HCT116 (cell line): Measurements from ENCODE around the gene C14orf93. TPM values are rescaled to one million over a fixed set of nuclear protein-coding genes. Genes with fewer than 3 reads are reported as not detected.
A peak's percentile ranks its signal among the peaks of the same experiment; 100 is the strongest.

Experiments used
- ATAC-seq: fragments of 200-7000 bp; cut with Tn5 transposase; 2 replicates; pipeline ENCODE4 v1.9.1; 2020; ENCODE audit warnings: mild to moderate bottlenecking, moderate library complexity
- BruUV-seq: library from RNA; stranded (reverse); fragments of 400-500 nt; replicated peaks from 2 replicates; lab custom pipeline; 2021; lab: Mats Ljungman, UMichigan
- CTCF ChIA-PET: fragments of 300-600 bp; sonication (Branson Sonifier 250); formaldehyde crosslinking; loops from one replicate; lab custom pipeline; 2021; ENCODE audit warnings: antibody characterized with exemption; lab: Charles Lee
- POLR2A ChIA-PET: fragments of 300-600, 350-600 bp; sonication (Branson Sonifier 250); formaldehyde crosslinking; loops from one replicate; lab custom pipeline; 2021; ENCODE audit warnings: antibody characterized with exemption; lab: Charles Lee
- RAD21 ChIA-PET, 2 experiments: fragments of 300-600 bp; sonication (Branson Sonifier 250); formaldehyde crosslinking; loops; one replicate each; lab custom pipeline; 2023; ENCODE audit warnings: low total read pairs in 2 of 2; ENCODE audit not compliant: uncharacterized antibody in 2 of 2, unreplicated experiment in 2 of 2, low non-redundant PET in 1 of 2; lab: Charles Lee
- DNase-seq: peaks from one replicate; pipeline ENCODE4 v3.0.0-alpha.2; 2010; ENCODE audit warnings: low read depth, low spot score
- H2AFZ ChIP-seq: fragments of 200-600 bp; shearing (Covaris generic), sonication (generic); 2 replicates; pipeline ENCODE4 v1.6.1; 2017; ENCODE audit warnings: low read depth, mixed run types, mixed read lengths, antibody characterized with exemption, low read length; ENCODE audit not compliant: poor library complexity, severe bottlenecking
- H3K27ac ChIP-seq: 2 replicates; pipeline ENCODE4 v1.5.1; 2012; ENCODE audit warnings: low read depth, low read length
- H3K27me3 ChIP-seq: fragments of 200-600 bp; sonication (generic); 2 replicates; pipeline ENCODE4 v1.6.1; 2016; ENCODE audit warnings: mixed run types, low read length, mixed read lengths; ENCODE audit not compliant: insufficient read depth
- H3K36me3 ChIP-seq, 2 experiments: fragments of 200-500 bp in 1 of 2; fragments of 200-600 bp in 1 of 2; sonication (Bioruptor generic) in 1 of 2; sonication (generic) in 1 of 2; 2 replicates each; pipeline versions ENCODE4 v1.5.1 to v1.6.1; 2014 to 2016; ENCODE audit warnings: low read length in 2 of 2, inconsistent platforms in 1 of 2, mixed read lengths in 1 of 2, mixed run types in 1 of 2; ENCODE audit not compliant: insufficient read depth in 2 of 2, control insufficient read depth in 1 of 2
- H3K4me1 ChIP-seq, 2 experiments: fragments of 200-600 bp in 1 of 2; sonication (generic) in 1 of 2; 2 replicates each; pipeline versions ENCODE4 v1.5.1 to v1.6.1; 2012 to 2017; ENCODE audit warnings: low read length in 2 of 2, inconsistent platforms in 1 of 2, mild to moderate bottlenecking in 1 of 2, mixed read lengths in 1 of 2, mixed run types in 1 of 2, moderate library complexity in 1 of 2; ENCODE audit not compliant: insufficient read depth in 2 of 2, control insufficient read depth in 1 of 2
- H3K4me2 ChIP-seq: fragments of 200-600 bp; sonication (generic); 2 replicates; pipeline ENCODE4 v1.6.1; 2017; ENCODE audit warnings: mixed run types, low read length, mixed read lengths
- H3K4me3 ChIP-seq, 2 experiments: fragments of 200-600 bp in 1 of 2; sonication (generic) in 1 of 2; replicated peaks in 1 of 2; 2 replicates each; pipeline ENCODE4 v1.5.1; 2011 to 2016; ENCODE audit warnings: low read length in 2 of 2, control low read depth in 1 of 2, low read depth in 1 of 2, mild to moderate bottlenecking in 1 of 2, mixed read lengths in 1 of 2, mixed run types in 1 of 2
- H3K79me2 ChIP-seq: fragments of 200-600 bp; sonication (generic); 2 replicates; pipeline ENCODE4 v1.6.1; 2017; ENCODE audit warnings: mild to moderate bottlenecking, mixed run types, low read length, moderate library complexity, mixed read lengths; ENCODE audit not compliant: insufficient read depth
- H3K9ac ChIP-seq: fragments of 200-600 bp; sonication (generic); 2 replicates; pipeline ENCODE4 v1.6.1; 2016; ENCODE audit warnings: low read length, mixed read lengths
- H3K9me2 ChIP-seq: fragments of 200-600 bp; sonication (generic), shearing (Covaris generic); 2 replicates; pipeline ENCODE4 v1.6.1; 2017; ENCODE audit warnings: mixed run types, mild to moderate bottlenecking, moderate library complexity; ENCODE audit not compliant: insufficient read depth
- H3K9me3 ChIP-seq, 2 experiments: fragments of 200-500 bp in 1 of 2; fragments of 200-600 bp in 1 of 2; sonication (Bioruptor generic) in 1 of 2; sonication (generic) in 1 of 2; 2 replicates each; pipeline ENCODE4 v1.6.1; 2014 to 2017; ENCODE audit warnings: low read length in 2 of 2, mixed read lengths in 2 of 2, inconsistent platforms in 1 of 2, low read depth in 1 of 2, mild to moderate bottlenecking in 1 of 2, mixed run types in 1 of 2, moderate library complexity in 1 of 2; ENCODE audit not compliant: control insufficient read depth in 1 of 2, insufficient read depth in 1 of 2
- H4K20me1 ChIP-seq: fragments of 200-600 bp; sonication (generic), shearing (Covaris generic); 2 replicates; pipeline ENCODE4 v1.6.1; 2017; ENCODE audit warnings: mixed run types, mild to moderate bottlenecking, moderate library complexity; ENCODE audit not compliant: insufficient read depth
- CBX3 ChIP-seq: IDR thresholded peaks from 2 replicates; pipeline ENCODE4 v1.6.1; 2012; ENCODE audit warnings: low read depth
- CEBPB ChIP-seq: IDR thresholded peaks from 2 replicates; pipeline ENCODE4 v1.6.1; 2012; ENCODE audit warnings: low read depth
- EZH2 ChIP-seq: fragments of 200-600 bp; sonication (generic); IDR thresholded peaks from 2 replicates; pipeline ENCODE4 v1.6.1; 2017; ENCODE audit warnings: antibody characterized with exemption, mixed run types
- EZH2phosphoT487 ChIP-seq: fragments of 200-600 bp; IDR thresholded peaks from 2 replicates; pipeline ENCODE4 v1.6.1; 2018; ENCODE audit warnings: antibody characterized with exemption, borderline replicate concordance
- FOSL1 ChIP-seq: IDR thresholded peaks from 2 replicates; pipeline ENCODE4 v1.6.1; 2012; ENCODE audit warnings: low read depth
- MAX ChIP-seq: IDR thresholded peaks from 2 replicates; pipeline ENCODE4 v1.6.1; 2012
- POLR2AphosphoS5 ChIP-seq: IDR thresholded peaks from 2 replicates; pipeline ENCODE4 v1.6.1; 2011; ENCODE audit warnings: mild to moderate bottlenecking, low read depth, low read length, moderate library complexity
- RAD21 ChIP-seq: IDR thresholded peaks from 2 replicates; pipeline ENCODE4 v1.6.1; 2012; ENCODE audit warnings: low read depth, mild to moderate bottlenecking
- SRF ChIP-seq: IDR thresholded peaks from 2 replicates; pipeline ENCODE4 v1.6.1; 2012; ENCODE audit warnings: low read depth
- ZFX ChIP-seq: fragments of 450-650 bp; IDR thresholded peaks from 2 replicates; pipeline ENCODE4 v1.6.1; 2017
- intact Hi-C: fragments of 100-400 bp; cut with micrococcal nuclease; formaldehyde crosslinking; loops from 2 replicates; pipeline ENCODE4 v1.10.0; 2022
- total RNA-seq: library from RNA; stranded (reverse); gene quantifications from one replicate; pipeline ENCODE4 v1.2.1, GENCODE V29; 2021; ENCODE audit not compliant: unreplicated experiment

C14orf93 gene
- total RNA-seq, 1 experiment from 2014 or later: 13.7 TPM

DNA sequence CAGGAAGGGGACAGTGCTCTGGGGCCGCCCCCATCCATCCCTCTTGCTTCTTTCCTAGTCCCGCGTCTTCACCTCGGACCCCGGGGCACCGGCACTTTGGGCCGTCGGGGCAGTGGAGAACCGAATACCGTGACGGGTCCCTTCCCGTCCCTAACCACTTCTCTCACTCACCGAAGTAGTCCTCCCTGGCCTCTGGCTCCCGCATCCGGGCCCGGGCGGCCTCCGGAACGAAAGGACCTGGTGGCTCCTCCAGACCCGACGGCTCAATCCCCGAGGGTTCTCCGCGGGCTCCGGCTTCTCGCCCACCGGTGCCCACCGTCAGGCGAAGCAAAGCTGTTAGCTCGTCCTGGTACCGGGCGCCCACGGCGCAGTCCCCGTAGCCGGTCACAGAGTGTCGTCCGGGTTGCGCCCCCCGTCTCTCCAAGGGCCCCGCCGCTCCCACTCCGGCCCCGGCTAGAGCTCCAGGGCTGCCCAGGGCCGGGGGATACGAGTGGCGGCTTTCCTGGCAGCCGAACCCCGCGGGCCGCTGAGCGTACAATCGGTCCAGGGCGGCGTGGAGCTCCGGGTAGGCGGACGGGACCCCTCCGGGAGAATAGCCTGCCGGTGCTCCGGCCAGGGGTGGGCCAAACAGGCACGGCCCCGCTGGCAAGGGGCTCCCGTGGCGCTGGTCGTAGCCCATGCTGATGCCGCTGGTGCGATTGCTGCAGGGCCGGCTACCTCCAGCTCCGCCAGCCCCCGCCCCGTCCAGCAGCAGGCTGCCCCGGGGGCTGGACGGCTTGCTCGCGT lies 28.7 kb downstream of the C14orf93 start:
- H3K9me2 ChIP-seq: no peaks in the 10 kb centered on the region
- 0 out of 2 replicates have a peak, but pooled peaks have one; percentile 2 for TF ChIP-seq POLR2AphosphoS5
- TF ChIP-seq SRF: no peak
- TF ChIP-seq EZH2phosphoT487: no peak
- TF ChIP-seq MAX: no peak
- TF ChIP-seq RAD21: no peak
- peak; percentile 68 for TF ChIP-seq ZFX
- TF ChIP-seq FOSL1: no peak
- no peak for TF ChIP-seq CEBPB
- no peak for TF ChIP-seq CBX3
- TF ChIP-seq EZH2: no peak
- peaks cover 41 to 52% of the 10 kb centered on the region in 2 experiments for H3K4me1 ChIP-seq
- DNase-seq: no peak
- H3K4me3 ChIP-seq: peak overlapping the region; percentile 77 to 83
- H2AFZ ChIP-seq: no peak overlapping the region
- H4K20me1 ChIP-seq: no peaks in the 10 kb centered on the region
- peak overlapping the region; percentile 90 for H3K9ac ChIP-seq
- ATAC-seq: peak; percentile 18
- ChIA-PET POLR2A (interaction anchor here (0.6 to 2.5 kb wide), 4 partner anchors 14 to 114 kb away, joined by 3 to 10 read pairs (median 6); partner anchors contain the start of genes ACIN1 and C14orf119), CTCF (interaction anchor here (1.0 to 7.6 kb wide), 6 partner anchors 14 to 88 kb away, joined by 5 to 175 read pairs (median 12); partner anchors contain the start of gene CDH24), RAD21 (interaction anchor here (0.7 to 1.3 kb wide), 3 partner anchors 77 to 215 kb away, joined by 3 read pairs; partner anchors contain the start of gene OXA1L (in 1 of the 2))
- H3K27me3 ChIP-seq: no peaks in the 10 kb centered on the region
- peaks cover 0 to 2% of the 10 kb centered on the region in 2 experiments; a peak in 1 of 4 replicates for H3K36me3 ChIP-seq
- H3K27ac ChIP-seq: peak overlapping the region; percentile 95
- peak overlapping the region; percentile 97 for H3K4me2 ChIP-seq
- no peaks in the 10 kb centered on the region for H3K9me3 ChIP-seq
- intact Hi-C loops: loop anchor here (10.0 kb wide), 2 partner anchors 324 to 596 kb away; partner anchors contain the start of genes BCL2L2 and PPP1R3E
- peaks cover 53% of the 10 kb centered on the region for H3K79me2 ChIP-seq
- BruUV-seq: TSS peak; percentile 52
